HEK293 (cell line): Measurements from ENCODE around the gene CSHL1.
"Not testable (repeated sequence)": the region's sequence is repeated elsewhere in the genome, so short reads cannot be mapped to it uniquely, and the experiment has no call there.

Source experiments
- CTCF ChIP-seq: fragments of 450-650 bp; formaldehyde crosslinking; IDR thresholded peaks from 2 replicates; pipeline ENCODE4 v1.5.1; 2016; ENCODE audit warnings: missing biosample characterization, missing genetic modification characterization
- PRDM6 ChIP-seq: fragments of 450-650 bp; formaldehyde crosslinking; IDR thresholded peaks from 2 replicates; pipeline ENCODE4 v1.5.1; 2017; ENCODE audit warnings: missing biosample characterization, missing genetic modification characterization
- REST ChIP-seq: fragments of 450-650 bp; formaldehyde crosslinking; IDR thresholded peaks from 2 replicates; pipeline ENCODE4 v1.5.1; 2016; ENCODE audit warnings: missing biosample characterization, missing genetic modification characterization
- ZBTB8A ChIP-seq: fragments of 450-650 bp; formaldehyde crosslinking; IDR thresholded peaks from 2 replicates; pipeline ENCODE4 v1.5.1; 2016; ENCODE audit warnings: missing biosample characterization, missing genetic modification characterization
- ZFP3 ChIP-seq: fragments of 450-650 bp; formaldehyde crosslinking; IDR thresholded peaks from 2 replicates; pipeline ENCODE4 v1.5.1; 2016; ENCODE audit warnings: low read depth, missing biosample characterization, missing genetic modification characterization
- ZNF146 ChIP-seq: fragments of 450-650 bp; formaldehyde crosslinking; IDR thresholded peaks from 2 replicates; pipeline ENCODE4 v1.5.1; 2016; ENCODE audit warnings: missing biosample characterization, missing genetic modification characterization
- ZNF18 ChIP-seq: fragments of 450-650 bp; formaldehyde crosslinking; IDR thresholded peaks from 2 replicates; pipeline ENCODE4 v1.5.1; 2016; ENCODE audit warnings: missing biosample characterization, missing genetic modification characterization
- ZNF423 ChIP-seq: fragments of 450-650 bp; formaldehyde crosslinking; IDR thresholded peaks from 2 replicates; pipeline ENCODE4 v1.5.1; 2016; ENCODE audit warnings: missing biosample characterization, missing genetic modification characterization
- ZNF561 ChIP-seq: fragments of 450-650 bp; IDR thresholded peaks from 2 replicates; pipeline ENCODE4 v1.5.1; 2018; ENCODE audit warnings: missing biosample characterization, missing genetic modification characterization, borderline replicate concordance
- ZNF776 ChIP-seq: fragments of 450-650 bp; formaldehyde crosslinking; IDR thresholded peaks from 2 replicates; pipeline ENCODE4 v1.5.0; 2017; ENCODE audit warnings: missing biosample characterization, missing genetic modification characterization, borderline replicate concordance
- ZNF830 ChIP-seq: fragments of 450-650 bp; IDR thresholded peaks from 2 replicates; pipeline ENCODE4 v1.5.0; 2018; ENCODE audit warnings: missing biosample characterization, missing genetic modification characterization, low read depth, mild to moderate bottlenecking, moderate library complexity
- ZSCAN18 ChIP-seq: fragments of 450-650 bp; formaldehyde crosslinking; IDR thresholded peaks from 2 replicates; pipeline ENCODE4 v1.5.1; 2016; ENCODE audit warnings: missing biosample characterization, missing genetic modification characterization

GRCh38 chr17:63915753-63916152 lies 4.7 kb upstream of the CSHL1 start:
- not testable (repeated sequence) for TF ChIP-seq ZNF776; CTCF (tag by site-specific recombination); ZNF146 (tag by site-specific recombination); ZNF423 (tag by site-specific recombination); ZNF561 (tag by site-specific recombination); ZSCAN18; ZNF18 (tag by site-specific recombination); ZFP3; ZBTB8A (tag by site-specific recombination); PRDM6 (tag by site-specific recombination); ZNF830; REST (tag by site-specific recombination)
